ENCODE results near the gene PHOSPHO2. TPM values are rescaled to one million over a fixed set of nuclear protein-coding genes. Genes with fewer than 3 reads are reported as not detected.
"Not testable (repeated sequence)": the region's sequence is repeated elsewhere in the genome, so short reads cannot be mapped to it uniquely, and the experiment has no call there.

Gene PHOSPHO2
- total RNA-seq, 1 donor from 2014 or later, result 16.8 TPM

- TF ChIP-seq, protein P1, sequence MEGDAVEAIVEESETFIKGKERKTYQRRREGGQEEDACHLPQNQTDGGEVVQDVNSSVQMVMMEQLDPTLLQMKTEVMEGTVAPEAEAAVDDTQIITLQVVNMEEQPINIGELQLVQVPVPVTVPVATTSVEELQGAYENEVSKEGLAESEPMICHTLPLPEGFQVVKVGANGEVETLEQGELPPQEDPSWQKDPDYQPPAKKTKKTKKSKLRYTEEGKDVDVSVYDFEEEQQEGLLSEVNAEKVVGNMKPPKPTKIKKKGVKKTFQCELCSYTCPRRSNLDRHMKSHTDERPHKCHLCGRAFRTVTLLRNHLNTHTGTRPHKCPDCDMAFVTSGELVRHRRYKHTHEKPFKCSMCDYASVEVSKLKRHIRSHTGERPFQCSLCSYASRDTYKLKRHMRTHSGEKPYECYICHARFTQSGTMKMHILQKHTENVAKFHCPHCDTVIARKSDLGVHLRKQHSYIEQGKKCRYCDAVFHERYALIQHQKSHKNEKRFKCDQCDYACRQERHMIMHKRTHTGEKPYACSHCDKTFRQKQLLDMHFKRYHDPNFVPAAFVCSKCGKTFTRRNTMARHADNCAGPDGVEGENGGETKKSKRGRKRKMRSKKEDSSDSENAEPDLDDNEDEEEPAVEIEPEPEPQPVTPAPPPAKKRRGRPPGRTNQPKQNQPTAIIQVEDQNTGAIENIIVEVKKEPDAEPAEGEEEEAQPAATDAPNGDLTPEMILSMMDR (IDR thresholded peaks at IDR 0.05), result no peak
- TF ChIP-seq EZH2phosphoT487 (IDR thresholded peaks at IDR 0.05), result no peak
- TF ChIP-seq EZH2 (IDR thresholded peaks at IDR 0.05), result no peak
- H3K27ac ChIP-seq, result no peak overlapping the region
- no peak overlapping the region for H3K4me3 ChIP-seq
- H3K27me3 Mint-ChIP-seq (ENCODE audit: insufficient read depth, low read depth), result peaks cover 5% of the 10 kb centered on the region
- peaks cover 14% of the 10 kb centered on the region for H3K4me1 Mint-ChIP-seq
- H3K4me2 ChIP-seq, result no peak overlapping the region
- peaks cover 1% of the 10 kb centered on the region for H3K9me3 Mint-ChIP-seq
- H3K4me3 Mint-ChIP-seq, result peak overlapping the region; percentile 33
- no peak overlapping the region for H3K9ac ChIP-seq
- peaks cover 10% of the 10 kb centered on the region for H3K4me1 ChIP-seq
- no peaks in the 10 kb centered on the region for H3K27me3 ChIP-seq
- H3K79me2 ChIP-seq (ENCODE audit: low read depth), result peaks cover 27% of the 10 kb centered on the region
- H4K20me1 ChIP-seq (ENCODE audit: low read depth), result no peaks in the 10 kb centered on the region
- H3K27ac Mint-ChIP-seq, result no peak overlapping the region
- H3K9me3 ChIP-seq (ENCODE audit: low read depth), result no peaks in the 10 kb centered on the region
- H2AFZ ChIP-seq (replicated peaks), result no peak overlapping the region
- peaks cover 10% of the 10 kb centered on the region for H3F3A ChIP-seq (ENCODE audit: low read depth)
- peaks cover 24% of the 10 kb centered on the region for H3K36me3 ChIP-seq
- peaks cover 18% of the 10 kb centered on the region for H3K36me3 Mint-ChIP-seq
- DNase-seq (ENCODE audit: low spot score), result no peak
Measured at GRCh38 chr2:169696381-169696780, 2.1 kb downstream of the PHOSPHO2 start.

- not testable (repeated sequence) for H3K27me3 Mint-ChIP-seq (ENCODE audit: insufficient read depth, low read depth); DNase-seq (ENCODE audit: low spot score); H4K20me1 ChIP-seq (ENCODE audit: low read depth); H3K27ac ChIP-seq; H3K27me3 ChIP-seq; H3K4me1 Mint-ChIP-seq; H3K4me2 ChIP-seq; H3K9me3 Mint-ChIP-seq; H3F3A ChIP-seq (ENCODE audit: low read depth); H3K4me3 Mint-ChIP-seq; H3K27ac Mint-ChIP-seq; H3K9ac ChIP-seq; H3K4me1 ChIP-seq; H3K4me3 ChIP-seq; H2AFZ ChIP-seq (replicated peaks); H3K9me3 ChIP-seq (ENCODE audit: low read depth)
- peaks cover 21% of the 10 kb centered on the region for H3K36me3 Mint-ChIP-seq
- Histone ChIP-seq H3K79me2 (ENCODE audit: low read depth) (peaks cover 27% of the 10 kb centered on the region), H3K36me3 (peaks cover 24% of the 10 kb centered on the region)
Measured at GRCh38 chr2:169699173-169699572, 4.9 kb downstream of the PHOSPHO2 start.

DNA sequence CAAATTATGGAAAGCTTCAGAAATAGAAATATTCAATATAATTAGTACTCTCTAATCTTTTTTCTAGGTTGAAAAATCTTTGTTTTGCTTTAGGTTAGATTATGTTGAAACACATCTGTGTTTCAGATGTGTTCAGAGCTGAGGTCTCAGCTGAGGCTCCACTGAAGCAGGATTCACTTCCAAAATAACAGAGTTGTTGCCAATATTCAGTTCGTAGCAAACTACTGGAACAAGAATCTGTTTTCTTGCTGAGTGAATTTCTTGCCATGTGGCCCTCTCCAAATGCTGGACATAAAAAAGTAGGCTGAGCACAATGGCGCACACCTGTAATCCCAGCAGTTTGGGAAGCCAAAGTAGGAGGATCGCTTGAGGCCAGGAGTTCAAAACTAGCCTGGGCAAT is 8.7 kb downstream of the PHOSPHO2 start:
- Histone ChIP-seq H3K36me3 (peaks cover 9% of the 10 kb centered on the region), H4K20me1 (ENCODE audit: low read depth) (no peaks in the 10 kb centered on the region), H3K4me2 (no peak overlapping the region), H3K4me3 (no peak overlapping the region), H3K9ac (no peak overlapping the region), H3K27me3 (no peaks in the 10 kb centered on the region), H3K79me2 (ENCODE audit: low read depth) (peaks cover 10% of the 10 kb centered on the region), H3K9me3 (ENCODE audit: low read depth) (no peaks in the 10 kb centered on the region), H3K4me1 (no peaks in the 10 kb centered on the region), H2AFZ (replicated peaks) (no peak overlapping the region), H3F3A (ENCODE audit: low read depth) (no peaks in the 10 kb centered on the region), H3K27ac (no peak overlapping the region)
- TF ChIP-seq EZH2phosphoT487 (IDR thresholded peaks at IDR 0.05) (no peak), EZH2 (IDR thresholded peaks at IDR 0.05) (no peak)
- TF ChIP-seq, protein P1 (IDR thresholded peaks at IDR 0.05), result no peak
- Mint-ChIP-seq H3K36me3 (peaks cover 24% of the 10 kb centered on the region), H3K9me3 (no peaks in the 10 kb centered on the region), H3K27me3 (ENCODE audit: insufficient read depth, low read depth) (no peaks in the 10 kb centered on the region), H3K4me3 (no peak overlapping the region), H3K4me1 (no peaks in the 10 kb centered on the region), H3K27ac (no peak overlapping the region)
- no peak for DNase-seq (ENCODE audit: low spot score)

- Histone ChIP-seq H3K4me3 (no peak overlapping the region), H3F3A (ENCODE audit: low read depth) (no peaks in the 10 kb centered on the region), H3K4me1 (no peaks in the 10 kb centered on the region), H3K36me3 (peaks cover 5% of the 10 kb centered on the region), H3K79me2 (ENCODE audit: low read depth) (peaks cover 6% of the 10 kb centered on the region), H4K20me1 (ENCODE audit: low read depth) (no peaks in the 10 kb centered on the region), H3K9me3 (ENCODE audit: low read depth) (no peaks in the 10 kb centered on the region), H3K9ac (no peak overlapping the region), H3K27ac (no peak overlapping the region), H2AFZ (replicated peaks) (no peak overlapping the region), H3K27me3 (no peaks in the 10 kb centered on the region), H3K4me2 (no peak overlapping the region)
- Mint-ChIP-seq H3K4me3 (no peak overlapping the region), H3K4me1 (no peaks in the 10 kb centered on the region), H3K9me3 (no peaks in the 10 kb centered on the region), H3K36me3 (peaks cover 26% of the 10 kb centered on the region), H3K27me3 (ENCODE audit: insufficient read depth, low read depth) (no peaks in the 10 kb centered on the region), H3K27ac (no peak overlapping the region)
- no peak for DNase-seq (ENCODE audit: low spot score)
- TF ChIP-seq EZH2phosphoT487 (IDR thresholded peaks at IDR 0.05) (no peak), EZH2 (IDR thresholded peaks at IDR 0.05) (no peak)
- TF ChIP-seq, protein P1 (IDR thresholded peaks at IDR 0.05), result no peak
Measured at GRCh38 chr2:169704160-169704708, 10.0 kb downstream of the PHOSPHO2 start.

Measured in neural progenitor cell (in vitro differentiated cells).